DND-41 (cell line): ENCODE measurements around the gene PFKFB2.
A peak's percentile ranks its signal among the peaks of the same experiment; 100 is the strongest.

ENCODE experiments used
- ATAC-seq: fragments of 200-7000 bp; cut with Tn5 transposase; 3 replicates; pipeline ENCODE4 v1.9.1; 2021; ENCODE audit warnings: low read depth; ENCODE audit not compliant: insufficient read depth
- DNase-seq: peaks from one replicate; pipeline ENCODE4 v3.0.0-alpha.2; 2020
- H2AFZ ChIP-seq: 2 replicates; pipeline ENCODE4 v1.6.0; 2012; ENCODE audit warnings: low read depth, low read length
- H3K27ac ChIP-seq: 2 replicates; pipeline ENCODE4 v1.5.1; 2012; ENCODE audit warnings: low read length, inconsistent platforms
- H3K27me3 ChIP-seq: fragments of 200-600 bp; sonication (generic); 2 replicates; pipeline ENCODE4 v1.6.0; 2012; ENCODE audit warnings: low read length, mild to moderate bottlenecking, inconsistent platforms; ENCODE audit not compliant: insufficient read depth, poor library complexity
- H3K36me3 ChIP-seq: 2 replicates; pipeline ENCODE4 v1.5.1; 2012; ENCODE audit warnings: low read length, inconsistent platforms; ENCODE audit not compliant: insufficient read depth
- H3K4me1 ChIP-seq: 2 replicates; pipeline ENCODE4 v1.5.1; 2012; ENCODE audit warnings: mild to moderate bottlenecking, low read length; ENCODE audit not compliant: insufficient read depth
- H3K4me2 ChIP-seq: 2 replicates; pipeline ENCODE4 v1.6.0; 2012; ENCODE audit warnings: mild to moderate bottlenecking, moderate library complexity, low read length, inconsistent platforms; ENCODE audit not compliant: insufficient read depth
- H3K4me3 ChIP-seq, 2 experiments: fragments of 200-600 bp in 1 of 2; shearing (Covaris generic) in 1 of 2; 2 replicates each; pipeline ENCODE4 v1.5.1; 2012 to 2016; ENCODE audit warnings: inconsistent platforms in 2 of 2, low read length in 2 of 2, mild to moderate bottlenecking in 2 of 2, low read depth in 1 of 2, moderate library complexity in 1 of 2
- H3K79me2 ChIP-seq: 2 replicates; pipeline ENCODE4 v1.6.0; 2012; ENCODE audit warnings: low read length, inconsistent platforms; ENCODE audit not compliant: insufficient read depth
- H3K9ac ChIP-seq: 2 replicates; pipeline ENCODE4 v1.6.0; 2012; ENCODE audit warnings: low read depth, mild to moderate bottlenecking, inconsistent platforms, low read length, moderate library complexity
- H3K9me3 ChIP-seq: 2 replicates; pipeline ENCODE4 v1.5.1; 2012; ENCODE audit warnings: low read length, moderate library complexity, mild to moderate bottlenecking, inconsistent platforms; ENCODE audit not compliant: insufficient read depth, severe bottlenecking
- H4K20me1 ChIP-seq: 2 replicates; pipeline ENCODE4 v1.6.0; 2012; ENCODE audit warnings: low read length; ENCODE audit not compliant: insufficient read depth
- CTCF ChIP-seq: IDR thresholded peaks from 2 replicates; pipeline ENCODE4 v1.5.1; 2012; ENCODE audit warnings: borderline replicate concordance, low read length, moderate library complexity, mild to moderate bottlenecking; ENCODE audit not compliant: poor library complexity, severe bottlenecking; ENCODE audit errors: extremely low read depth
- EZH2 ChIP-seq: IDR thresholded peaks from 3 replicates; pipeline ENCODE4 v1.6.1; 2012; ENCODE audit warnings: borderline replicate concordance, low read depth, mild to moderate bottlenecking, moderate library complexity, low read length, inconsistent platforms; ENCODE audit not compliant: severe bottlenecking

Gene PFKFB2

GRCh38 chr1:207051191-207051943, 1.7 kb upstream of the PFKFB2 start, which contains the start of gene YOD1:
TSS of gene YOD1 (minus strand) at chr1:207051208. CDS start at chr1:207051030, 178 bp downstream.
- peak within 1 kb of the TSS; percentile 72 to 88 for H3K4me3 ChIP-seq
- DNase-seq: no peak
- TF ChIP-seq EZH2 (no peak), CTCF (no peak)

GRCh38 chr1:207054491-207054890, 1.4 kb downstream of the PFKFB2 start:
- H3K4me1 ChIP-seq: peaks cover 32% of the 10 kb centered on the region
- ATAC-seq (no peak), DNase-seq (no peak)
- no peaks in the 10 kb centered on the region for H3K9me3 ChIP-seq
- peaks cover 9% of the 10 kb centered on the region for H3K27me3 ChIP-seq
- H3K4me3 ChIP-seq: no peak overlapping the region
- H3K4me2 ChIP-seq: no peak overlapping the region
- no peak overlapping the region for H3K9ac ChIP-seq
- H4K20me1 ChIP-seq: no peaks in the 10 kb centered on the region
- TF ChIP-seq EZH2: no peak
- no peak for TF ChIP-seq CTCF
- no peaks in the 10 kb centered on the region; the same call in 1 of the 2 replicates for H3K36me3 ChIP-seq
- peaks cover 12% of the 10 kb centered on the region for H3K79me2 ChIP-seq
- no peak overlapping the region for H3K27ac ChIP-seq
- no peak overlapping the region for H2AFZ ChIP-seq

More at GRCh38 chr1:207051191-207051943, 1.7 kb upstream of the PFKFB2 start, which contains the start of gene YOD1:
- no peak for ATAC-seq
- no peaks in the 10 kb centered on the region for H3K9me3 ChIP-seq
- H3K9ac ChIP-seq: peak within 1 kb of the TSS; percentile 75
- peak within 1 kb of the TSS; percentile 69 for H3K4me2 ChIP-seq
- peaks cover 47% of the 10 kb centered on the region for H3K4me1 ChIP-seq
- peaks cover 24% of the 10 kb centered on the region for H3K79me2 ChIP-seq
- H3K36me3 ChIP-seq: peaks cover 17% of the 10 kb centered on the region
- peak within 1 kb of the TSS; percentile 84 for H2AFZ ChIP-seq
- H4K20me1 ChIP-seq: peaks cover 9% of the 10 kb centered on the region
- peak within 1 kb of the TSS; percentile 67 for H3K27ac ChIP-seq
- peaks cover 9% of the 10 kb centered on the region for H3K27me3 ChIP-seq

GRCh38 chr1:207055386-207056001, 2.4 kb downstream of the PFKFB2 start:
- no peak overlapping the region for H2AFZ ChIP-seq
- H3K9me3 ChIP-seq: no peaks in the 10 kb centered on the region
- no peak overlapping the region for H3K4me2 ChIP-seq
- H3K4me3 ChIP-seq: no peak overlapping the region
- peaks cover 9% of the 10 kb centered on the region for H3K27me3 ChIP-seq
- H3K36me3 ChIP-seq: no peaks in the 10 kb centered on the region
- no peak for DNase-seq
- TF ChIP-seq EZH2 (no peak), CTCF (no peak)
- H3K79me2 ChIP-seq: peaks cover 3% of the 10 kb centered on the region
- ATAC-seq: no peak
- H3K27ac ChIP-seq: no peak overlapping the region
- no peaks in the 10 kb centered on the region for H4K20me1 ChIP-seq
- H3K4me1 ChIP-seq: peaks cover 28% of the 10 kb centered on the region
- no peak overlapping the region for H3K9ac ChIP-seq
